Stimulated activated naive B cell treated with anti-CD40 and anti-IgM and Interleukin-4, amounts not matched to agents 10 μg/mL and 1 μg/mL and 100 μg/mL, for 72 hours (primary cell): ENCODE results near the gene NAV1.

ENCODE experiments used
- ATAC-seq, 2 donors: fragments of 150-1000 bp; cut with Tn5 transposase; replicated peaks; 2 replicates each; pipeline ENCODE4 v1.10.0; 2021; ENCODE audit warnings: moderate library complexity in 1 of 2
- DNase-seq: peaks from one replicate; pipeline ENCODE4 v3.0.0; 2021
- H3K27ac Mint-ChIP-seq: one replicate; pipeline ENCODE4 v1.8.0; 2022; ENCODE audit warnings: mild to moderate bottlenecking, mixed read lengths
- H3K27me3 Mint-ChIP-seq, 2 donors: one replicate each; pipeline ENCODE4 v1.8.0; 2022; ENCODE audit warnings: mixed read lengths in 2 of 2
- H3K36me3 Mint-ChIP-seq, 2 donors: one replicate each; pipeline ENCODE4 v1.8.0; 2022; ENCODE audit warnings: mixed read lengths in 2 of 2, mild to moderate bottlenecking in 1 of 2
- H3K4me1 Mint-ChIP-seq, 2 donors: one replicate each; pipeline ENCODE4 v1.8.0; 2022; ENCODE audit warnings: mixed read lengths in 2 of 2, mild to moderate bottlenecking in 1 of 2
- H3K4me3 Mint-ChIP-seq, 2 donors: one replicate each; pipeline ENCODE4 v1.8.0; 2022; ENCODE audit warnings: mild to moderate bottlenecking in 2 of 2, mixed read lengths in 2 of 2, moderate library complexity in 1 of 2
- H3K9me3 Mint-ChIP-seq, 2 donors: one replicate each; pipeline ENCODE4 v1.8.0; 2022; ENCODE audit warnings: mixed read lengths in 2 of 2, mild to moderate bottlenecking in 1 of 2

Gene NAV1

DNA sequence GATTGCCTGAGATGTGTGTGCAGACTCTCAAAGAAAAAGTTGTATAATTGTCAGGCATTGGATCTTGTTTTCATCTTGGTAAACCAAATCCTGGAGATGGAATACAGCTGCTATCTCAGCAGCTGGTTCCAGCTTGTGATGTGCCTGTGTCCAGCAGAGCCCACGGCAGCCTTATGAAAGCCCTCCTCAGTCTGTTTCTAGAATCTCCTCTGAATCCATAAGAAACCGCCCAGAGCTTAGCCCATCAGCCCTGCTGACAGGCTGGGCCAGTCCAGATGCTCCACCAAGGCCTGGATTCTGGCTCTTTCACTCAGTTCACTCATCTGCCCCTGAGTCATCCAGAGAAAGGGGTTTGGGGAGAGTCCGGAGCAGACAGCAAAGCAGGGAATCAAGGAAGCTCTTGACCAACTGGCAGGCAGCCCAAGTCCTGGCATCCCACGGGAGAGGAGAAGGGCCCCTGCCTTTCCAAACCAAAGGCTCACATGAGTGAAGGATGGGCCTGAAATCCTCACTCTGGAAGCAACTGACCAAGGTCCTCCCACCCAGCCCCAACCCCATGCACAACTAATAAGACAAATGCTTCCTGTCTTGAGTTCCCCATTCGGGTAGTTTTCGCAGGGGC, 45.7 kb downstream of the NAV1 start:
- H3K27me3 Mint-ChIP-seq: peaks cover 0 to 7% of the 10 kb centered on the region in 2 donors
- no peaks in the 10 kb centered on the region for H3K36me3 Mint-ChIP-seq
- no peaks in the 10 kb centered on the region for H3K9me3 Mint-ChIP-seq
- DNase-seq: no peak
- ATAC-seq: no peak
- no peak overlapping the region for H3K27ac Mint-ChIP-seq
- peaks cover 0 to 5% of the 10 kb centered on the region in 2 donors for H3K4me1 Mint-ChIP-seq
- H3K4me3 Mint-ChIP-seq: no peak overlapping the region

DNA sequence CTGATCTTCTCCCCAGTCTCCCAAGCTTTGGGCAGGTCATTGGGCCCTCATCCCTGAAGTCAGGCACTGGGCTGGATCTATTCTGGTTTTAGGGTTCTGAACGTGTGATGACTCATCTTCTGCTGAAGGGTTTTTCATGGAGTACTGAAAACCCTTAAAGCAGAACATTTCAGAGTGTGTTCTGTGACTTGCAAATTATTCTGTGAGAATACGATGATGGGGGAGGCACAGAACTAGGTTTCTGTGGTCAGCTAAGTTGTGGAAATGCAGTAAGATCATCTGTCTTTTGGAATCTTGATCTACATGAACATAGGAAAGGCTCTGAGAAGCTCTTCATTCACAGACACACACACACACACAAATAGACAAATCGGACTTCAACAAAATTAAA, 46.2 kb downstream of the NAV1 start:
- Mint-ChIP-seq H3K27ac (no peak overlapping the region), H3K27me3 (peaks cover 0 to 7% of the 10 kb centered on the region in 2 donors), H3K36me3 (no peaks in the 10 kb centered on the region), H3K4me3 (no peak overlapping the region), H3K4me1 (peaks cover 0 to 5% of the 10 kb centered on the region in 2 donors), H3K9me3 (no peaks in the 10 kb centered on the region)
- DNase-seq: no peak
- no peak for ATAC-seq

DNA sequence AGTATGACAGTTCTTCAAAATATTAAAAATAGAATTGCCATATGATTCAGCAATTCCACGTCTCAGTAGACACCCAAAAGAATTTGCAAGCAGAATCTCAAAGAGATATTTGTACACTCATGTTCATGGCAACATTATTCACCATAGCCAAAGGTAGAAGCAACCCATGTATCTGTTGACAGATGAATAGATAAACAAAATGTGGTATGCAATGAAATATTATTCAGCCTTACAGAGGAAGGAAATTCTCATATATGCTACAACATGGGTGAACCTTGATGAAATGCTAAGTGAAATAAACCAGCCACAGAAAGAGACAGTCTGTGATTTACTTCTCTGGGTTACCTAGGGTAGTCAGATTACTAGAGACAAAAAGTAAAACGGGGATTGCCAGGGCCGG, 47.0 kb downstream of the NAV1 start:
- no peak for ATAC-seq
- Mint-ChIP-seq H3K4me3 (no peak overlapping the region), H3K4me1 (peaks cover 0 to 5% of the 10 kb centered on the region in 2 donors), H3K36me3 (no peaks in the 10 kb centered on the region), H3K9me3 (no peaks in the 10 kb centered on the region), H3K27me3 (peaks cover 0 to 4% of the 10 kb centered on the region in 2 donors), H3K27ac (no peak overlapping the region)
- DNase-seq: no peak

DNA sequence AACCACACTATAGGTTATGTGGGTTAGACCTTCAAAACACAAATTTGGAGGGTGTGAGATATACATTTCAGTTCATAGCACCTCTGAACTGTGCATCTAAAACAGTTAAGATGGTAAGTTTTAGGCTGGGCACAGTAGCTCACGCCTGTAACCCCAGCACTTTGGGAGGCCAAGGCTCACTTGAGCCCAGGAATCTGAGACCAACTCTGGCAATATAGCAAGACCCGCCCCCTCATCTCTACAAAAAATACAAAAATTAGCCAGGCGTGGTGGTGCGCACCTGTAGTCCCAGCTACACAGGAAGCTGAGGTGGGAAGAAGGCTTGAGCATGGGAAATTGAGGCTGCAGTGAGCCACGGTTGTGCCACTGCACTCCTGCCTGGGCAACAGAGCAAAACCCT, 47.9 kb downstream of the NAV1 start:
- ATAC-seq: no peak
- Mint-ChIP-seq H3K4me3 (no peak overlapping the region), H3K27ac (no peak overlapping the region), H3K36me3 (no peaks in the 10 kb centered on the region), H3K27me3 (no peaks in the 10 kb centered on the region), H3K4me1 (peaks cover 0 to 5% of the 10 kb centered on the region in 2 donors), H3K9me3 (no peaks in the 10 kb centered on the region)
- DNase-seq: no peak

DNA sequence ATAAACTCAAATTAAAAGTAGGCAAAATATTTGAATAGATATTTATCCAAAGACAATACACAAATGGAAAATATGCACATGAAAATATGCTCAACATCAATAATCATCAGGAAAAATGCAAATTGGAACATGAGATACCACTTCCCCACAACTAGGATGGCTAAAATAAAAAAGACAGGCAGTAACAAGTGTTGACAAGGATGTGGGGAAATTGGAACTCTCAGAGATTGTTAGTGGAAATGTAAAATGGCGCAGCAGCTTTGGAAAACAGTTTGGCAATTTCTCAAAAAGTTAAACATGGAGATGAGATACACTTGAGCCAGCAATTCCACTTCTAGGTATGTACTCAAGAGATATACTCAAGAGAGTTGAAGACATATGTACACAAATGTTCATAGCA, 48.8 kb downstream of the NAV1 start:
- no peaks in the 10 kb centered on the region for H3K36me3 Mint-ChIP-seq
- no peak overlapping the region for H3K27ac Mint-ChIP-seq
- no peaks in the 10 kb centered on the region for H3K27me3 Mint-ChIP-seq
- no peak for ATAC-seq
- peaks cover 0 to 5% of the 10 kb centered on the region in 2 donors for H3K4me1 Mint-ChIP-seq
- no peaks in the 10 kb centered on the region for H3K9me3 Mint-ChIP-seq
- DNase-seq: no peak
- no peak overlapping the region for H3K4me3 Mint-ChIP-seq
